CD14-positive monocyte (primary cell): ENCODE measurements around the gene IRF2. TPM values are rescaled to one million over a fixed set of nuclear protein-coding genes. Genes with fewer than 3 reads are reported as not detected.

Source experiments
- DNase-seq, 3 donors: peaks; one replicate each; pipeline ENCODE4 v3.0.0-alpha.2; 2011 to 2022
- H2AFZ ChIP-seq: 2 replicates; pipeline ENCODE4 v1.6.0; 2012; ENCODE audit warnings: mild to moderate bottlenecking, low read depth, low read length, inconsistent platforms; ENCODE audit not compliant: insufficient read depth, poor library complexity, severe bottlenecking
- H3K27ac ChIP-seq, 2 donors: 1 replicate in 1 of 2; 2 replicates in 1 of 2; pipeline ENCODE4 v1.5.1; 2012 to 2013; ENCODE audit warnings: low read length in 2 of 2, control low read depth in 1 of 2, inconsistent platforms in 1 of 2, low read depth in 1 of 2, mild to moderate bottlenecking in 1 of 2
- H3K27me3 ChIP-seq, 2 donors: one replicate each; pipeline versions ENCODE4 v1.6.0 to v1.6.1; 2011 to 2013; ENCODE audit warnings: low read length in 2 of 2; ENCODE audit not compliant: control insufficient read depth in 2 of 2, insufficient read depth in 2 of 2
- H3K36me3 ChIP-seq, 2 donors: replicated peaks in 1 of 2; 1 replicate in 1 of 2; 2 replicates in 1 of 2; pipeline versions ENCODE4 v1.5.1 to v1.6.1; 2012 to 2013; ENCODE audit warnings: low read length in 2 of 2, control low read depth in 1 of 2, inconsistent platforms in 1 of 2, mild to moderate bottlenecking in 1 of 2; ENCODE audit not compliant: insufficient read depth in 2 of 2, control insufficient read depth in 1 of 2
- H3K4me1 ChIP-seq, 2 donors: 1 replicate in 1 of 2; 2 replicates in 1 of 2; pipeline versions ENCODE4 v1.5.1 to v1.6.1; 2012 to 2013; ENCODE audit warnings: low read length in 2 of 2, control low read depth in 1 of 2, inconsistent platforms in 1 of 2, mild to moderate bottlenecking in 1 of 2, moderate library complexity in 1 of 2; ENCODE audit not compliant: insufficient read depth in 2 of 2, control insufficient read depth in 1 of 2
- H3K4me2 ChIP-seq: replicated peaks from 2 replicates; pipeline ENCODE3; 2012; ENCODE audit warnings: low read length, moderate library complexity, mild to moderate bottlenecking; ENCODE audit not compliant: poor library complexity, severe bottlenecking; ENCODE audit errors: extremely low read depth
- H3K4me3 ChIP-seq, 3 experiments: fragments of 200-600 bp in 1 of 3; sonication (generic) in 1 of 3; replicated peaks in 1 of 3; 1 replicate in 2 of 3; 2 replicates in 1 of 3; pipeline ENCODE4 v1.5.1; 2011 to 2013; ENCODE audit warnings: low read length in 3 of 3, mild to moderate bottlenecking in 3 of 3, control low read depth in 2 of 3, low read depth in 2 of 3, inconsistent platforms in 1 of 3, moderate library complexity in 1 of 3
- H3K79me2 ChIP-seq: 2 replicates; pipeline ENCODE4 v1.6.0; 2012; ENCODE audit warnings: mild to moderate bottlenecking, control low read depth, inconsistent platforms, low read length, moderate library complexity; ENCODE audit not compliant: insufficient read depth
- H3K9ac ChIP-seq: 2 replicates; pipeline ENCODE4 v1.6.0; 2017; ENCODE audit warnings: low read length, mild to moderate bottlenecking; ENCODE audit not compliant: insufficient read depth, poor library complexity, severe bottlenecking
- H3K9me3 ChIP-seq, 2 donors: replicated peaks in 1 of 2; 1 replicate in 1 of 2; 2 replicates in 1 of 2; pipeline versions ENCODE4 v1.5.1 to v1.6.1; 2012 to 2013; ENCODE audit warnings: low read length in 2 of 2, control low read depth in 1 of 2; ENCODE audit not compliant: control insufficient read depth in 1 of 2, insufficient read depth in 1 of 2
- H4K20me1 ChIP-seq: 2 replicates; pipeline ENCODE4 v1.6.0; 2012; ENCODE audit warnings: mild to moderate bottlenecking, low read length, control low read depth, moderate library complexity; ENCODE audit not compliant: insufficient read depth
- H3K27ac Mint-ChIP-seq, 7 donors: one replicate each; pipeline ENCODE4 v1.8.0; 2020; ENCODE audit warnings: mild to moderate bottlenecking in 7 of 7, mixed read lengths in 7 of 7, moderate library complexity in 6 of 7, inconsistent platforms in 2 of 7
- H3K27me3 Mint-ChIP-seq, 3 donors: one replicate each; pipeline ENCODE4 v1.8.0; 2021 to 2022; ENCODE audit warnings: low read depth in 3 of 3, mild to moderate bottlenecking in 3 of 3, mixed read lengths in 3 of 3, moderate library complexity in 3 of 3, inconsistent platforms in 1 of 3
- H3K36me3 Mint-ChIP-seq, 2 donors: one replicate each; pipeline ENCODE4 v1.8.0; 2020; ENCODE audit warnings: mixed read lengths in 2 of 2, inconsistent platforms in 1 of 2, mild to moderate bottlenecking in 1 of 2
- H3K4me1 Mint-ChIP-seq: one replicate; pipeline ENCODE4 v1.8.0; 2020; ENCODE audit warnings: mild to moderate bottlenecking, mixed read lengths
- H3K4me3 Mint-ChIP-seq, 2 donors: one replicate each; pipeline ENCODE4 v1.8.0; 2020; ENCODE audit warnings: mild to moderate bottlenecking in 2 of 2, mixed read lengths in 2 of 2, moderate library complexity in 1 of 2
- H3K9me3 Mint-ChIP-seq, 7 donors: one replicate each; pipeline ENCODE4 v1.8.0; 2020 to 2022; ENCODE audit warnings: mixed read lengths in 7 of 7, mild to moderate bottlenecking in 6 of 7, moderate library complexity in 6 of 7, inconsistent platforms in 2 of 7
- CTCF ChIP-seq: fragments of 200-600 bp; IDR thresholded peaks from one replicate; pipeline ENCODE4 v1.8.0; 2022; ENCODE audit warnings: antibody characterized with exemption, mild to moderate bottlenecking
- WGBS: methylation state at CpG from one replicate; pipeline ENCODE4 v1.1.5; 2013; ENCODE audit warnings: missing lambda C conversion rate; ENCODE audit not compliant: insufficient coverage; 5-methylcytosine and 5-hydroxymethylcytosine counted together
- intact Hi-C, 2 donors: fragments of 100-400 bp; cut with micrococcal nuclease; formaldehyde crosslinking; loops; one replicate each; pipeline versions ENCODE4 v1.15.0 to v1.15.1; 2023
- polyA plus RNA-seq, 3 donors: library from polyadenylated mRNA; depleted of rRNA in 1 of 3; unstranded in 2 of 3; stranded (reverse) in 1 of 3; fragments of 300-500 nt in 2 of 3; fragments of >200 nt in 1 of 3; fragmentation: Illumina TruSeq in 2 of 3; gene quantifications; 1 replicate in 2 of 3; 2 replicates in 1 of 3; pipeline ENCODE4 v1.2.3, GENCODE V29; 2012 to 2021

The IRF2 gene
- polyA plus RNA-seq, 3 donors: 51.3 to 76.8 (median 56.1) TPM

GRCh38 chr4:184463856-184464255 lies 10.5 kb downstream of the IRF2 start:
- no peak for TF ChIP-seq CTCF
- WGBS: 95% methylated on average over 5 of the region's 5 CpGs
- Histone ChIP-seq H3K4me1 (peaks cover 15 to 22% of the 10 kb centered on the region in 2 donors), H3K9me3 (no peaks in the 10 kb centered on the region), H3K4me3 (no peak overlapping the region), H3K27ac (no peak overlapping the region), H3K27me3 (no peaks in the 10 kb centered on the region), H3K4me2 (no peak overlapping the region), H4K20me1 (peaks cover 100% of the 10 kb centered on the region), H3K36me3 (peaks cover 0 to 43% of the 10 kb centered on the region in 2 donors), H2AFZ (no peak overlapping the region), H3K9ac (no peak overlapping the region), H3K79me2 (peaks cover 93% of the 10 kb centered on the region)
- Mint-ChIP-seq H3K27ac (no peak overlapping the region), H3K9me3 (no peaks in the 10 kb centered on the region), H3K4me3 (no peak overlapping the region), H3K27me3 (no peaks in the 10 kb centered on the region), H3K36me3 (peaks cover 39 to 44% of the 10 kb centered on the region in 2 donors), H3K4me1 (peaks cover 43% of the 10 kb centered on the region)
- DNase-seq: no peak
- intact Hi-C loops: loop anchor here in 1 of 2 donors (5.0 kb wide), 1 partner anchor 37 kb away; no protein-coding TSS in a partner anchor

GRCh38 chr4:184463158-184463557 lies 11.2 kb downstream of the IRF2 start:
- Mint-ChIP-seq H3K4me1 (peaks cover 46% of the 10 kb centered on the region), H3K27ac (no peak overlapping the region), H3K27me3 (no peaks in the 10 kb centered on the region), H3K4me3 (no peak overlapping the region), H3K9me3 (no peaks in the 10 kb centered on the region), H3K36me3 (peaks cover 42 to 43% of the 10 kb centered on the region in 2 donors)
- no CpG with 5 or more reads among the region's 2 CpGs for WGBS
- no peaks in the 10 kb centered on the region for H3K9me3 ChIP-seq
- intact Hi-C loops: loop anchor here in 1 of 2 donors (5.0 kb wide), 1 partner anchor 36 kb away; no protein-coding TSS in a partner anchor
- no peak for DNase-seq
- H4K20me1 ChIP-seq: peaks cover 100% of the 10 kb centered on the region
- H3K27me3 ChIP-seq: no peaks in the 10 kb centered on the region
- no peak overlapping the region for H3K27ac ChIP-seq
- H3K4me2 ChIP-seq: no peak overlapping the region
- peaks cover 0 to 43% of the 10 kb centered on the region in 2 donors for H3K36me3 ChIP-seq
- H3K9ac ChIP-seq: no peak overlapping the region
- peaks cover 93% of the 10 kb centered on the region for H3K79me2 ChIP-seq
- H3K4me1 ChIP-seq: peaks cover 15 to 22% of the 10 kb centered on the region in 2 donors
- no peak overlapping the region for H3K4me3 ChIP-seq
- no peak overlapping the region for H2AFZ ChIP-seq
- TF ChIP-seq CTCF: no peak
